Raji (cell line): ENCODE measurements around the gene SMARCA5.

Source experiments
- POLR2A ChIP-seq: IDR thresholded peaks from 2 replicates; pipeline ENCODE4 v1.6.1; 2011; ENCODE audit warnings: low read depth, low read length, control low read depth; ENCODE audit not compliant: insufficient read depth

SMARCA5 gene

DNA sequence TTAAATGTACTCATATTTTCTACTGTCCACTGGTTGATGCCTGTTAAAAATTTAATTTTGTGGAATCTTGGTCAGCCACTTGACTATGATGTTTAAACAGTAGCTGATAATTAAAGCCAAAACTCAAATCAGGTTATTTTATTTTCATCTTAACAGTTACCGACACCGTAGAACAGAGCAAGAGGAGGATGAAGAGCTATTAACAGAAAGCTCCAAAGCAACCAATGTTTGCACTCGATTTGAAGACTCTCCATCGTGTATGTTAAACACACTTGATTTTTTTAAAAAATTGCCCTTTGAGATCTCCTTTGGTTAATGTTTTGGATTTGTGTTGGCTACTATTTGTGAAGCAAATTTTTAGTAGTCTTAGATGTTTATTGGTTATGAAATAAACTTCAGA is 10.7 kb downstream of the SMARCA5 start:
- TF ChIP-seq POLR2A, result no peak

DNA sequence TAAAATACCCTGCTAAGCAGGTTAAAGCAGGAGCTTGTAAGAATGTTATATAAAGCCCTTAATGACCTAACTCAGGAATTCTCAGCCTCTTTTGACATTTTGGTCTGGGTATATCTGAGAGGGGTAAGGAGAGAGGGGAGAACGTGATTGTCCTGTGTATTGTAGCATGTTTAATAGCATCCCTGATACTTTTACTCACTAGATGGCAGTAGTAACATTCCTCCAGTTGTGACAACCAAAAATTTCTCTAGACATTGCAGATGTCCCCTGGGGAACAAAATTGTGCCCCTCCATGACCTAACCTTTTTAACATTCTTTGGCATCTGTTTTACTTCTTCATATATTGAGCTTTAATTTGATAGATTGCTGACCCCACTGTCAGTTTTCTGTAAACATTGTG is 17.9 kb downstream of the SMARCA5 start:
- no peak for TF ChIP-seq POLR2A

DNA sequence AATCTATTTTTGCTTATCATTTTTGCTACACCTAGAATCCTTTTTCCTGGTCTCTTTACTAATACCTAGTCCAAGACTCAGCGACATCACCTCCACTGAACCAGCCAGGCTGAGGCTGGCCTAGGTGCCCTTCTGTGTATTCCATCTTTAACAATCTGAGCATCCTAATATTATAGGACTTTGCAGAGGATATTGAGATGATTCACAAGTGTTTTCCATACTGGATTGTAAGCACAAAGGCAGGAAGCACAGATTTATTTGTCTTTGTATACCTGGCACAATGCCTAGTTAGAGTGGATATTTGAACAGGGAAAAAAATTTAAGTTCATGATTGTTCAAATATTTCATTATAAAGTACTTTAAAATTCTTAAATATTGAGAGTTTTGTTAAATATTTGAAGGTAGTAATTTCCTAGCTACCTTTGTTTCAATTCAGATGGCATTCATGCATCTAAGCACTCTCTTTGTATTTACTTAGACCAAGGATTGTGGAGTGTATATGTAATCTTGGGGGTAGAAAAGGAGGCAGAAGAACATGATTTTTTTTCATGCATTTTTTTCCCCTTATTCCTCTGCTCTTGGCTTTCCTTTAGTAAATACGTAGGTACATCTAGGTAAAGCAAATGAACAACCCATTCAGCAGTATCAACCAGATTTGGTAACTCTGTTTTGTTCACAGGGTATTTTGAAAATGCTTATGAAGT is 18.4 kb downstream of the SMARCA5 start:
- TF ChIP-seq POLR2A, result no peak

DNA sequence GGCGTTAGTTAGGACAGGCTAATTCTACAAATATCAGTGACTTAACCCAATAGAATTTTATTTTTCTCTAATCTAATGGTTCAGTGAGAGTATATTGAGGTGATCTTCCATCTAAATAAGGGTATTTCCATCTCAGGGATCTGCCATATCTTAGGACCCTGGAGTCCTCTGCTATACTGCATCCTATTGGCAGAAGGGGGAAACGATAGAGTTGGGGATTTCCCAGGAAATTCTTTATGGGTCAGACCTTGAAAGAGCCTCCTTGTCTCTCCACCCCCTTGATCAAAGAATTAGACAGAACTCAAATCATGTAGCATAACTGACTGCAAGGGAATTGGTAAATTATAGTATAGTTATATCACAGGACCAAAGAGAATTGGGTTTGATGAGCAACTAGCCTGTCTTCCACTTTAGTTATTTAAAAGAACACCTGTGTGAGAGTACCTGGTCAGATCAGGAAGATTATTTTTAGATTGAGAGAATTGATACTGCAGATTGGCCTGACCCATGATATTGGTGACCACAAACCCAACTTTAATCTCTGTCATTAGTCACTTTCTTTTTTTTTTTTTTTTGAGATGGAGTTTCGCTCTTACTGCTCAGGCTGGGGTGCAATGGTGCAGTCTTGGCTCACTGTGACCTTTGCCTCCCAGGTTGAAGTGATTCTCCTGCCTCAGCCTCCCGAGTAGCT is 25.6 kb downstream of the SMARCA5 start:
- TF ChIP-seq POLR2A, result no peak

DNA sequence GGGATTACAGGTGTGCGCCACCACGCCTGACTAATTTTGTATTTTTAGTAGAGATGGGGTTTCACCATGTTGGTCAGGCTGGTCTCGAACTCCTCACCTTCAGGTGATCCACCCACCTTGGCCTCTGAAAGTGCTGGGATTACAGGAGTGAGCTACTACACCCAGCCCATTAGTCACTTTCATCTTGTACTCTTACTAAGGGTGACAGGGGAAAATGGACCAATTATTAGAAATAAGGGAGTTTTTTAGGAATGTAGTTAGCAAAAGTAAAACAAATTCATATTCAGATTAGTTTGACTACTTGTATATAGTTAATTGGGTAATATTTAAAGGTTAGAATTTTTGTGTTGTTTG is 26.1 kb downstream of the SMARCA5 start:
- no peak for TF ChIP-seq POLR2A

DNA sequence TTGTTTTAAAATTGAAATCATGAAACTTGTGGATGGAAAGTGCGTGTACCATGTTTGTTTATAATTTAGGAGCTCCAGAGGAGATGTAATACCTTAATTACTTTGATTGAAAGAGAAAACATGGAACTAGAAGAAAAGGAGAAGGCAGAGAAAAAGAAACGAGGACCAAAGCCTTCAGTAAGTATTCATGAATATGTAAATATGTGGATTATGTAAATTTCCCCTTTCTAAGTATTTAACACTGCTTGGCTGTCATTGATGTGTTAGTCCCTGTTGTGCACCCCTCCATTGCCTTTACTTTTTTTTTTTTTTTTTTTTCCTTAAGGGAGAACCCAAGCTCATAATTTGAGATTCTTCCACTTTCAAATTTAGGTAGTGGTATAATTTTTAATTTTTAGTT is 36.4 kb downstream of the SMARCA5 start:
- TF ChIP-seq POLR2A, result no peak

DNA sequence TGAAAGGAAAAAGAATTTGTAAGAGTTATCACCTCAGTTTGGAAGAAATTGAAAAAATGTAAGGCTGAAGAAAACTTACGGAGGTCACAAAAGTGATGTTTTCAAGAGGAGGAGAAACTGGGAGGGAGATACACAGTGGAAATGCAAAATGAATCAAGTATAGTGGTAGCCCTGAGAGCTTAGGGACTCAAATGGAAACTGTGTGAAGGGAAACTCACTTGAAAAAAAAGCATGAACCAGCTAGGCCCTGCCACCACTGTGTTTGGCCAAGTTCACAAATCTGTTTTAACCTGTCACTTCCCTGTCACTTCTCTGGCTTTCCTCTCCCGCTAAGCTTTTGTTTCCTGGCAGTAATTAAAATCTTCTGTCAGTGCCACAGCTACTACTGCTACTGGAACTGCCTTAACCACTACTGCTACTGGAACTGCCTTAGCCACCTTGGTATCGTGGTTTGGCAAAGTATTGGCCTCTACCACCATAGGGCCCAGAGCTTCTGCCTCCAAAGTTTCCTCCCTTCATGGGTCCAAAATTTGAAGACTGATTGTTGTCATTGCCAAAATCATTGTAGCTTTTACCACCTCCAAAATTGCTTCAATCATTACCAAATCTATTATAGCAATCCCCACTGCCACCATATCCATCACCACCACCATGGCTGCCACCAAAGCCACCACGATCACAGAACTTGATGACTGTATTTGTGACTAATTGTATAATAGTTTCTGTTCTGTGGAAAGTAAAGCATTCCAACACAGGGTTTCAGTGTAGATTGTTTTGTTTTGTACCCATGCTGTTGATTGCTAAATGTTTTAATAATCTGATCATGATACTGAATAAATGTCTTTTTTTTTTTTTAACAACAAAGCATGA is 41.5 kb downstream of the SMARCA5 start:
- no peak for TF ChIP-seq POLR2A

DNA sequence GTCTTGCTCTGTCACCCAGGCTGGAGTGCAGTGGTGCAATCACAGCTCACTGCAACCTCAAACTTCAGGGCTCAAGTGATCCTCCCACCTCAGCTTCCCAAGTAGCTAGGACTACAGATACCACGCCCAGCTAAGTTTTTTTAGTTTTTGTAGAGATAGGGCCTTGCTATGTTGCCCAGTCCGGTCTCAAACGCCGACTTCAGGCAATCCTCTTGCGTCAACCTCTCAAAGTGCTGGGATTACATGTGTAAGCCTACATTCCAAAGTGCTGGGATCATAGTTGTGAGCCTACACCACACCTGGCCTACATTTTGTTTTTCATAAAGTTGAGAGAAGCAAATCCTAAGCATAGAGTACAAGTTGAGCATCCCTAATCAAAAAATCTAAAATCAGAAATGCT is 42.2 kb downstream of the SMARCA5 start:
- TF ChIP-seq POLR2A, result no peak

DNA sequence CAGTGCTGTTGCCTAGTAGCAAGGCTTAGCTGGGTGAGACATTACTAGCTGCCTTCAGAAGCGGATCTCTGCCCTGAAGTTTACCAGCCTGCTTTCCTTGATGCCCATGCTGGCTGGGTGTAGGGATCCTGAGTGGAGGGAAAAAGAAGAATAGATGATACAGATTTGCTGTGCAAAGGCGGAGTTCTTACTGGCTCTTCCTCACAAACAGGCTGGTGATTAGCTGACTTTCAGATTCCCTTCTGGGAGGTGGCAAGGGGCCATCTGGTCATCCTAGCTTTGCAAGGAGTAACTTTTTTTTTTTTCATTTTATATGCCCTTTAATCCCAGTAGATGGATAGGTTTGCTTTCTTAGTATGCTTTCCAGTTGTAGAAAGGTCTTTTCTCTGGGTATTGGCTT is 44.8 kb downstream of the SMARCA5 start:
- TF ChIP-seq POLR2A, result no peak

DNA sequence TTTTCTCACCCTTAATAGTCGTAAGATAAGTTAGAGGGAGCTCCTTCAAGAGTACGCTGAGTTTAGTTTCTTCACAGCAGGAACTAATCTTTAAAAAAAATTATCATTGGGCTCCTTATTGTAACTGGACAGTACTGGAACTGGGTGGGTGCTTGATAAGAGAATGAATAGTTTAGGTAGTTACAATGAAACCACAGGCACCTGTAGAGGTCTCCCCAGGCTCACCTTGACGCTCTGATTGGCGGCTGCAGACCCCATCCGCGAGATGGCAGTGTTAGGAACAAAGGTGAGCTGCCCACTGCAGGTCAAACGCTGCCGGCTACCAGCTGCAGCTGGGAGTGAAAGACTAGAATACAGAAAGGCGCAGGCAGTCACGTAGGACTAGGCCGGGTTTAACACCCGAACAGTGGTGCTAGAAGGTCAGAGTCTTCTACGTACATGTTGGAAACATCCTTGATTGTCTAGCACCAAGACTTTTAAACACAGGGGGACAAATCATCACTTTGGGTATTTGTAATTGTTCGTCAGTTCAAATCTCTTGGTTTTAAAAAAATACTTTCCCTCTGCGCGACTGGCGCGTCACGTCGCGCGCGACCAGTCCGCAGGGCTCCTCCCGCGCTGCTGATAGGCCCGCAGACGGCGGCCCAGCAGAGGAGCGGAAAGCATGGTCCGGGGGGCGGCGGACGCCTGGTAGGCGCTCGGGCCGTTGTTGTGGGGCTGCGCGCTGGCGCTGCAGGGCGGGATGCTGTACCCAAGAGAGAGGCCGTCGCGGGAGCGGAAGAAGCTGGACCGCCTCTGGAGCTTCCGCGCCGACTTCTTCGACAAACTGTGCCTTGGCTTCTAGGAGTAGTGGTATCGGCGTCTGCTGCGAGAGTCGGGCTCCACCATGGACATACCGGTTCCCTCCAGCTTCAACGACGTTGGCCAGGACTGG is 45.6 kb downstream of the SMARCA5 start:
- TF ChIP-seq POLR2A, result no peak

DNA sequence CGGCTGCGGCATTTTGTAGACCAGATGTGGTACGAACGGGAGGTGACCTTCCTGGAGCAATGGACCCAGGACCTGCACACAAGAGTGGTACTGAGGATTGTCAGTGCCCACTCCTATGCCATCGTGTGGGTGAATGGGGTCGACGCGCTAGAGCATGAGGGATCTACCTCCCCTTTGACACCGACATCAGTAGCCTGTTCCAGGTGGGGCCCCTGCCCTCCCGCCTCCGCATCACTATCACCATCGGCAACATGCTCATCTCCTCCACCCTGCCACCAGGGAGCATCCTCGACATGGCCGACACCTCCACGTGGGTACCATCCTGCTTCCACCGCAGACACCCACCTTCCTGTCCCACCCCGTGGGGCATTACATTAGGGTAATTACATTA is 46.2 kb downstream of the SMARCA5 start:
- TF ChIP-seq POLR2A, result no peak

DNA sequence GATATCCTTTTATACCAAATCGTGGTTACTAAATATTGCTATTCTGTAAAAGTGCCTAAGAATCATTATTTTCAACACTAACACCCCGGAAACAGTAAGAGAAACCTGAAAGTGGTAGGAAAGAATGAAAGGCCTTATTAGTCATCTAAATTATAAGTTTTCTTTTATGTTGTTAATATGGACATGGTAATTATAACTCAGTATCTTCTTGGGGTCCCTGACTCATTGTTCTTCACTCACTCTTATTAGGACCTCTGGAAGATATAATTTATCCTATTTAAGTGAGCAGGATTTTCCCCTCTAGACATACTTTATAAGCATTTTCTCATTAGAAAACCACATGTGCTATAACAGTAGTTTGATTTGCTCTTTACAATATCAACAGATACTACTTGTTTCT is 51.0 kb downstream of the SMARCA5 start:
- no peak for TF ChIP-seq POLR2A

DNA sequence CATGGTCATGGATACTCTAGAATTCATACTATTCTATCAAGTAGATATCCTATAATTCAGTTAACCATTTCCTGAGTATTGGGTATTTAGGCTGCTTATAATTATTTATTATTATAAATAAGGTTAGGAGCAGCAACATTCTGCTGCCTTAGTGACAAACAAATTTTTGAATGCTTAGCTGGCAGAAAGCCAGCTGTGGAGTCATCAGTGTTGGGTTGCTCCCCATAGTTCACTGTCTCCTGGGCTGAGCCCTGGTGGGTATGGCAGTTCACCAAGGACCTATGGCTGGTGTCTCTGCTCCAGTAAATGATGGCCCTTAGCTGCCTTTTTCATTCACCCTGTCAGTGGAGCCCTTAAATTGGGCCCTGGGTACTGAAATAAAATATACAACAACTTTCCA is 61.8 kb downstream of the SMARCA5 start:
- no peak for TF ChIP-seq POLR2A

DNA sequence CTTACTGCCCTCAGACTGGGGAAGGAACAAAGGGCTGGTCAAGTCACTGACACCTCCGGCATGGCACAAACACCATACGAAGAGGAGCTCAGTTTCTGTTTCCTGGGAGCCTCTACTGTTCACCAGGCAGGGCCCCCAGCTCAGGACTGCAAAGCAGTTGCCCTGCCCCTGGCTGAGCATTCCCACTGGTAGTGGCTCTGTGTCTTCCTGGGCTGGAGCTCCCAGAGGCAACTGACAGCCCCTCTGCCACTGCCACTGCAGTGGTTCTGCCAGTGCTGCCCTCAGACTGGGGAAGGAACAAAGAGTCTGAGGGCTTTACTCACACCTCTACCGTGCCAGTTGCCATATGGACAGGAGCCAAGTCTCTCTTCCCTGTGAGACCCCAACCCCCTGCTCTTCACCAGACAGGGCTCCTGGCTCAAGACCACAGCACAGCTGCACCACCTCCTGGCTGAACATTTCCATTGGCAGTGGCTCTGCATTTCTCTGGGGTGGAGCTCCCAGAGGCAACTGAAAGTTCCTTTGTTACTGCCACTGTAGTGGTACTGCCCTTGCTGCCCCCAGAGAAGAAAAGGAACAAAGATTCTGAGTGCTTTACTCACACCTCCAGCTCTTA is 67.9 kb downstream of the SMARCA5 start:
- no peak for TF ChIP-seq POLR2A
